HCT116 (cell line): ENCODE measurements around the gene THAP11. TPM values are rescaled to one million over a fixed set of nuclear protein-coding genes. Genes with fewer than 3 reads are reported as not detected.

Experiments used
- ATAC-seq: fragments of 200-7000 bp; cut with Tn5 transposase; 2 replicates; pipeline ENCODE4 v1.9.1; 2020; ENCODE audit warnings: mild to moderate bottlenecking, moderate library complexity
- BruUV-seq: library from RNA; stranded (reverse); fragments of 400-500 nt; replicated peaks from 2 replicates; lab custom pipeline; 2021; lab: Mats Ljungman, UMichigan
- CTCF ChIA-PET: fragments of 300-600 bp; sonication (Branson Sonifier 250); formaldehyde crosslinking; loops from one replicate; lab custom pipeline; 2021; ENCODE audit warnings: antibody characterized with exemption; lab: Charles Lee
- POLR2A ChIA-PET: fragments of 300-600, 350-600 bp; sonication (Branson Sonifier 250); formaldehyde crosslinking; loops from one replicate; lab custom pipeline; 2021; ENCODE audit warnings: antibody characterized with exemption; lab: Charles Lee
- RAD21 ChIA-PET, 2 experiments: fragments of 300-600 bp; sonication (Branson Sonifier 250); formaldehyde crosslinking; loops; one replicate each; lab custom pipeline; 2023; ENCODE audit warnings: low total read pairs in 2 of 2; ENCODE audit not compliant: uncharacterized antibody in 2 of 2, unreplicated experiment in 2 of 2, low non-redundant PET in 1 of 2; lab: Charles Lee
- DNase-seq: peaks from one replicate; pipeline ENCODE4 v3.0.0-alpha.2; 2010; ENCODE audit warnings: low read depth, low spot score
- H2AFZ ChIP-seq: fragments of 200-600 bp; shearing (Covaris generic), sonication (generic); 2 replicates; pipeline ENCODE4 v1.6.1; 2017; ENCODE audit warnings: low read depth, mixed run types, mixed read lengths, antibody characterized with exemption, low read length; ENCODE audit not compliant: poor library complexity, severe bottlenecking
- H3K27ac ChIP-seq: 2 replicates; pipeline ENCODE4 v1.5.1; 2012; ENCODE audit warnings: low read depth, low read length
- H3K27me3 ChIP-seq: fragments of 200-600 bp; sonication (generic); 2 replicates; pipeline ENCODE4 v1.6.1; 2016; ENCODE audit warnings: mixed run types, low read length, mixed read lengths; ENCODE audit not compliant: insufficient read depth
- H3K36me3 ChIP-seq, 2 experiments: fragments of 200-500 bp in 1 of 2; fragments of 200-600 bp in 1 of 2; sonication (Bioruptor generic) in 1 of 2; sonication (generic) in 1 of 2; 2 replicates each; pipeline versions ENCODE4 v1.5.1 to v1.6.1; 2014 to 2016; ENCODE audit warnings: low read length in 2 of 2, inconsistent platforms in 1 of 2, mixed read lengths in 1 of 2, mixed run types in 1 of 2; ENCODE audit not compliant: insufficient read depth in 2 of 2, control insufficient read depth in 1 of 2
- H3K4me1 ChIP-seq, 2 experiments: fragments of 200-600 bp in 1 of 2; sonication (generic) in 1 of 2; 2 replicates each; pipeline versions ENCODE4 v1.5.1 to v1.6.1; 2012 to 2017; ENCODE audit warnings: low read length in 2 of 2, inconsistent platforms in 1 of 2, mild to moderate bottlenecking in 1 of 2, mixed read lengths in 1 of 2, mixed run types in 1 of 2, moderate library complexity in 1 of 2; ENCODE audit not compliant: insufficient read depth in 2 of 2, control insufficient read depth in 1 of 2
- H3K4me2 ChIP-seq: fragments of 200-600 bp; sonication (generic); 2 replicates; pipeline ENCODE4 v1.6.1; 2017; ENCODE audit warnings: mixed run types, low read length, mixed read lengths
- H3K4me3 ChIP-seq, 2 experiments: fragments of 200-600 bp in 1 of 2; sonication (generic) in 1 of 2; replicated peaks in 1 of 2; 2 replicates each; pipeline ENCODE4 v1.5.1; 2011 to 2016; ENCODE audit warnings: low read length in 2 of 2, control low read depth in 1 of 2, low read depth in 1 of 2, mild to moderate bottlenecking in 1 of 2, mixed read lengths in 1 of 2, mixed run types in 1 of 2
- H3K79me2 ChIP-seq: fragments of 200-600 bp; sonication (generic); 2 replicates; pipeline ENCODE4 v1.6.1; 2017; ENCODE audit warnings: mild to moderate bottlenecking, mixed run types, low read length, moderate library complexity, mixed read lengths; ENCODE audit not compliant: insufficient read depth
- H3K9ac ChIP-seq: fragments of 200-600 bp; sonication (generic); 2 replicates; pipeline ENCODE4 v1.6.1; 2016; ENCODE audit warnings: low read length, mixed read lengths
- H3K9me2 ChIP-seq: fragments of 200-600 bp; sonication (generic), shearing (Covaris generic); 2 replicates; pipeline ENCODE4 v1.6.1; 2017; ENCODE audit warnings: mixed run types, mild to moderate bottlenecking, moderate library complexity; ENCODE audit not compliant: insufficient read depth
- H3K9me3 ChIP-seq, 2 experiments: fragments of 200-500 bp in 1 of 2; fragments of 200-600 bp in 1 of 2; sonication (Bioruptor generic) in 1 of 2; sonication (generic) in 1 of 2; 2 replicates each; pipeline ENCODE4 v1.6.1; 2014 to 2017; ENCODE audit warnings: low read length in 2 of 2, mixed read lengths in 2 of 2, inconsistent platforms in 1 of 2, low read depth in 1 of 2, mild to moderate bottlenecking in 1 of 2, mixed run types in 1 of 2, moderate library complexity in 1 of 2; ENCODE audit not compliant: control insufficient read depth in 1 of 2, insufficient read depth in 1 of 2
- H4K20me1 ChIP-seq: fragments of 200-600 bp; sonication (generic), shearing (Covaris generic); 2 replicates; pipeline ENCODE4 v1.6.1; 2017; ENCODE audit warnings: mixed run types, mild to moderate bottlenecking, moderate library complexity; ENCODE audit not compliant: insufficient read depth
- ATF3 ChIP-seq: IDR thresholded peaks from 2 replicates; pipeline ENCODE4 v1.6.1; 2012
- CBX3 ChIP-seq: IDR thresholded peaks from 2 replicates; pipeline ENCODE4 v1.6.1; 2012; ENCODE audit warnings: low read depth
- CEBPB ChIP-seq: IDR thresholded peaks from 2 replicates; pipeline ENCODE4 v1.6.1; 2012; ENCODE audit warnings: low read depth
- EZH2 ChIP-seq: fragments of 200-600 bp; sonication (generic); IDR thresholded peaks from 2 replicates; pipeline ENCODE4 v1.6.1; 2017; ENCODE audit warnings: antibody characterized with exemption, mixed run types
- EZH2phosphoT487 ChIP-seq: fragments of 200-600 bp; IDR thresholded peaks from 2 replicates; pipeline ENCODE4 v1.6.1; 2018; ENCODE audit warnings: antibody characterized with exemption, borderline replicate concordance
- JUND ChIP-seq: IDR thresholded peaks from 2 replicates; pipeline ENCODE4 v1.6.1; 2012
- POLR2AphosphoS5 ChIP-seq: IDR thresholded peaks from 2 replicates; pipeline ENCODE4 v1.6.1; 2011; ENCODE audit warnings: mild to moderate bottlenecking, low read depth, low read length, moderate library complexity
- RAD21 ChIP-seq: IDR thresholded peaks from 2 replicates; pipeline ENCODE4 v1.6.1; 2012; ENCODE audit warnings: low read depth, mild to moderate bottlenecking
- SRF ChIP-seq: IDR thresholded peaks from 2 replicates; pipeline ENCODE4 v1.6.1; 2012; ENCODE audit warnings: low read depth
- TCF7L2 ChIP-seq: IDR thresholded peaks from 2 replicates; pipeline ENCODE4 v1.7.0; 2011; ENCODE audit warnings: borderline replicate concordance, inconsistent platforms; ENCODE audit not compliant: insufficient read depth, insufficient read length; ENCODE audit errors: extremely low read depth
- ZBTB33 ChIP-seq: IDR thresholded peaks from 2 replicates; pipeline ENCODE4 v1.6.1; 2011; ENCODE audit warnings: mild to moderate bottlenecking, low read length, moderate library complexity; ENCODE audit not compliant: insufficient replicate concordance; ENCODE audit errors: extremely low read depth
- ZFX ChIP-seq: fragments of 450-650 bp; IDR thresholded peaks from 2 replicates; pipeline ENCODE4 v1.6.1; 2017
- intact Hi-C: fragments of 100-400 bp; cut with micrococcal nuclease; formaldehyde crosslinking; loops from 2 replicates; pipeline ENCODE4 v1.10.0; 2022
- total RNA-seq: library from RNA; stranded (reverse); gene quantifications from one replicate; pipeline ENCODE4 v1.2.1, GENCODE V29; 2021; ENCODE audit not compliant: unreplicated experiment
- TF ChIP-seq, protein P1 (sequence below): IDR thresholded peaks from 2 replicates; pipeline ENCODE4 v1.6.1; 2012
- TF ChIP-seq, protein P2 (sequence below): IDR thresholded peaks from 2 replicates; pipeline ENCODE4 v1.6.1; 2012; ENCODE audit warnings: low read depth

THAP11 gene
- total RNA-seq, 1 experiment from 2014 or later, result 25.4 TPM

GRCh38 chr16:67855789-67856188 lies 13.7 kb downstream of the THAP11 start:
- H3K36me3 ChIP-seq, result peaks cover 0 to 11% of the 10 kb centered on the region in 2 experiments; a peak in 1 of 4 replicates
- H3K79me2 ChIP-seq, result peaks cover 96% of the 10 kb centered on the region
- no peak for DNase-seq
- ChIA-PET CTCF (no interaction called here), POLR2A (interaction anchor here (0.7 kb wide), 1 partner anchor 166 kb away, joined by 4 read pairs; no protein-coding TSS in a partner anchor), RAD21 (no interaction called here)
- intact Hi-C loops, result no loop called here
- no peak overlapping the region for H3K9ac ChIP-seq
- ATAC-seq, result no peak
- TF ChIP-seq SRF, result no peak
- TF ChIP-seq ATF3, result no peak
- no peak for TF ChIP-seq EZH2
- no peak for TF ChIP-seq ZBTB33
- TF ChIP-seq CBX3, result no peak
- TF ChIP-seq, protein P1, sequence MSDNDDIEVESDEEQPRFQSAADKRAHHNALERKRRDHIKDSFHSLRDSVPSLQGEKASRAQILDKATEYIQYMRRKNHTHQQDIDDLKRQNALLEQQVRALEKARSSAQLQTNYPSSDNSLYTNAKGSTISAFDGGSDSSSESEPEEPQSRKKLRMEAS, result no peak
- no peak for TF ChIP-seq EZH2phosphoT487
- no peak for TF ChIP-seq POLR2AphosphoS5
- no peak for TF ChIP-seq TCF7L2
- TF ChIP-seq, protein P2, sequence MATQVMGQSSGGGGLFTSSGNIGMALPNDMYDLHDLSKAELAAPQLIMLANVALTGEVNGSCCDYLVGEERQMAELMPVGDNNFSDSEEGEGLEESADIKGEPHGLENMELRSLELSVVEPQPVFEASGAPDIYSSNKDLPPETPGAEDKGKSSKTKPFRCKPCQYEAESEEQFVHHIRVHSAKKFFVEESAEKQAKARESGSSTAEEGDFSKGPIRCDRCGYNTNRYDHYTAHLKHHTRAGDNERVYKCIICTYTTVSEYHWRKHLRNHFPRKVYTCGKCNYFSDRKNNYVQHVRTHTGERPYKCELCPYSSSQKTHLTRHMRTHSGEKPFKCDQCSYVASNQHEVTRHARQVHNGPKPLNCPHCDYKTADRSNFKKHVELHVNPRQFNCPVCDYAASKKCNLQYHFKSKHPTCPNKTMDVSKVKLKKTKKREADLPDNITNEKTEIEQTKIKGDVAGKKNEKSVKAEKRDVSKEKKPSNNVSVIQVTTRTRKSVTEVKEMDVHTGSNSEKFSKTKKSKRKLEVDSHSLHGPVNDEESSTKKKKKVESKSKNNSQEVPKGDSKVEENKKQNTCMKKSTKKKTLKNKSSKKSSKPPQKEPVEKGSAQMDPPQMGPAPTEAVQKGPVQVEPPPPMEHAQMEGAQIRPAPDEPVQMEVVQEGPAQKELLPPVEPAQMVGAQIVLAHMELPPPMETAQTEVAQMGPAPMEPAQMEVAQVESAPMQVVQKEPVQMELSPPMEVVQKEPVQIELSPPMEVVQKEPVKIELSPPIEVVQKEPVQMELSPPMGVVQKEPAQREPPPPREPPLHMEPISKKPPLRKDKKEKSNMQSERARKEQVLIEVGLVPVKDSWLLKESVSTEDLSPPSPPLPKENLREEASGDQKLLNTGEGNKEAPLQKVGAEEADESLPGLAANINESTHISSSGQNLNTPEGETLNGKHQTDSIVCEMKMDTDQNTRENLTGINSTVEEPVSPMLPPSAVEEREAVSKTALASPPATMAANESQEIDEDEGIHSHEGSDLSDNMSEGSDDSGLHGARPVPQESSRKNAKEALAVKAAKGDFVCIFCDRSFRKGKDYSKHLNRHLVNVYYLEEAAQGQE, result no peak
- TF ChIP-seq ZFX, result no peak
- no peak for TF ChIP-seq CEBPB
- no peak for TF ChIP-seq RAD21
- no peak for TF ChIP-seq JUND
- peaks cover 13 to 35% of the 10 kb centered on the region in 2 experiments; a peak in 3 of 4 replicates for H3K4me1 ChIP-seq
- H3K9me3 ChIP-seq, result no peaks in the 10 kb centered on the region
- no peak overlapping the region for H2AFZ ChIP-seq
- no peak overlapping the region for H3K4me2 ChIP-seq
- H4K20me1 ChIP-seq, result peaks cover 7% of the 10 kb centered on the region; the same call in 1 of the 2 replicates
- H3K4me3 ChIP-seq, result no peak overlapping the region
- no peak overlapping the region for H3K27ac ChIP-seq
- H3K9me2 ChIP-seq, result no peaks in the 10 kb centered on the region
- no peaks in the 10 kb centered on the region for H3K27me3 ChIP-seq
- no TSS peak for BruUV-seq
